ENCODE results near the gene PHLDB2. TPM values are rescaled to one million over a fixed set of nuclear protein-coding genes. Genes with fewer than 3 reads are reported as not detected.

The PHLDB2 gene
- total and polyA plus RNA-seq, 10 of the 15 experiments (the other 5 are each of a cell fraction or from before 2014, with no cell fraction given), result 0.03 to 0.67 (median 0.40) TPM

- TF ChIP-seq, protein P1, sequence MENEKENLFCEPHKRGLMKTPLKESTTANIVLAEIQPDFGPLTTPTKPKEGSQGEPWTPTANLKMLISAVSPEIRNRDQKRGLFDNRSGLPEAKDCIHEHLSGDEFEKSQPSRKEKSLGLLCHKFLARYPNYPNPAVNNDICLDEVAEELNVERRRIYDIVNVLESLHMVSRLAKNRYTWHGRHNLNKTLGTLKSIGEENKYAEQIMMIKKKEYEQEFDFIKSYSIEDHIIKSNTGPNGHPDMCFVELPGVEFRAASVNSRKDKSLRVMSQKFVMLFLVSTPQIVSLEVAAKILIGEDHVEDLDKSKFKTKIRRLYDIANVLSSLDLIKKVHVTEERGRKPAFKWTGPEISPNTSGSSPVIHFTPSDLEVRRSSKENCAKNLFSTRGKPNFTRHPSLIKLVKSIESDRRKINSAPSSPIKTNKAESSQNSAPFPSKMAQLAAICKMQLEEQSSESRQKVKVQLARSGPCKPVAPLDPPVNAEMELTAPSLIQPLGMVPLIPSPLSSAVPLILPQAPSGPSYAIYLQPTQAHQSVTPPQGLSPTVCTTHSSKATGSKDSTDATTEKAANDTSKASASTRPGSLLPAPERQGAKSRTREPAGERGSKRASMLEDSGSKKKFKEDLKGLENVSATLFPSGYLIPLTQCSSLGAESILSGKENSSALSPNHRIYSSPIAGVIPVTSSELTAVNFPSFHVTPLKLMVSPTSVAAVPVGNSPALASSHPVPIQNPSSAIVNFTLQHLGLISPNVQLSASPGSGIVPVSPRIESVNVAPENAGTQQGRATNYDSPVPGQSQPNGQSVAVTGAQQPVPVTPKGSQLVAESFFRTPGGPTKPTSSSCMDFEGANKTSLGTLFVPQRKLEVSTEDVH (IDR thresholded peaks at IDR 0.05; ENCODE audit: low read depth, partially characterized antibody), result no peak
- no peak for TF ChIP-seq USF2 (IDR thresholded peaks at IDR 0.05; ENCODE audit: borderline replicate concordance, low read depth, low read length)
- TF ChIP-seq TCF7 (IDR thresholded peaks at IDR 0.05; ENCODE audit: borderline replicate concordance), result no peak
- no peak for TF ChIP-seq MEF2A (IDR thresholded peaks at IDR 0.05; ENCODE audit: insufficient read depth, low read depth, low read length)
- no peak for TF ChIP-seq ZBTB11 (CRISPR knock-in tag; IDR thresholded peaks at IDR 0.05)
Observed at GRCh38 chr3:112012205-112012992, 153.3 kb downstream of the PHLDB2 start (continued).
